ENCODE data around the gene HLA-DMB. TPM values are rescaled to one million over a fixed set of nuclear protein-coding genes. Genes with fewer than 3 reads are reported as not detected.

The HLA-DMB gene
- total RNA-seq, 1 experiment from 2014 or later, result 142 TPM

- Histone ChIP-seq H3K36me3 (ENCODE audit: insufficient read depth, low read length) (peaks cover 24% of the 10 kb centered on the region), H3K4me3 (ENCODE audit: low read length) (peak overlapping the region; percentile 89), H3K4me1 (ENCODE audit: low read length) (peaks cover 50% of the 10 kb centered on the region), H3K9ac (ENCODE audit: low read length) (peak overlapping the region; percentile 99), H3K27me3 (ENCODE audit: low read length) (no peaks in the 10 kb centered on the region), H3K79me2 (ENCODE audit: low read length) (peaks cover 49% of the 10 kb centered on the region), H2AFZ (ENCODE audit: low read length) (no peak overlapping the region), H3K9me2 (replicated peaks; ENCODE audit: insufficient read depth, low read length) (no peaks in the 10 kb centered on the region), H3K4me2 (ENCODE audit: low read depth, low read length, poor library complexity, severe bottlenecking) (peak overlapping the region; percentile 97), H4K20me1 (ENCODE audit: insufficient read depth, low read depth, low read length) (peaks cover 20% of the 10 kb centered on the region), H3K9me3 (ENCODE audit: low read length) (no peaks in the 10 kb centered on the region), H3K27ac (ENCODE audit: low read length) (peak overlapping the region; percentile 100)
- DNase-seq, result peak; percentile 96
These were observed 28.2 kb upstream of the HLA-DMB start for GRCh38 chr6:32968867-32969684.

- Histone ChIP-seq H3K27ac (ENCODE audit: low read length) (peak within 1 kb of the TSS; percentile 100), H3K9ac (ENCODE audit: low read length) (peak within 1 kb of the TSS; percentile 99), H3K4me3 (ENCODE audit: low read length) (peak within 1 kb of the TSS; percentile 89), H2AFZ (ENCODE audit: low read length) (no peak within 1 kb of the TSS), H3K4me2 (ENCODE audit: low read depth, low read length, poor library complexity, severe bottlenecking) (peak within 1 kb of the TSS; percentile 97), H3K9me2 (replicated peaks; ENCODE audit: insufficient read depth, low read length) (no peaks in the 10 kb centered on the region), H3K36me3 (ENCODE audit: insufficient read depth, low read length) (peaks cover 16% of the 10 kb centered on the region), H4K20me1 (ENCODE audit: insufficient read depth, low read depth, low read length) (peaks cover 12% of the 10 kb centered on the region), H3K27me3 (ENCODE audit: low read length) (no peaks in the 10 kb centered on the region), H3K79me2 (ENCODE audit: low read length) (peaks cover 41% of the 10 kb centered on the region), H3K9me3 (ENCODE audit: low read length) (no peaks in the 10 kb centered on the region), H3K4me1 (ENCODE audit: low read length) (peaks cover 54% of the 10 kb centered on the region)
- DNase-seq, result peak; percentile 99
These were observed 27.5 kb upstream of the HLA-DMB start, which contains the start of gene BRD2 for GRCh38 chr6:32968093-32968866. Gene BRD2, plus strand, starts transcription at chr6:32968594. Its CDS starts 4,305 bp downstream, at chr6:32972899.

- Histone ChIP-seq H3K9me3 (ENCODE audit: low read length) (no peaks in the 10 kb centered on the region), H3K27ac (ENCODE audit: low read length) (peak overlapping the region; percentile 100), H2AFZ (ENCODE audit: low read length) (no peak overlapping the region), H3K27me3 (ENCODE audit: low read length) (no peaks in the 10 kb centered on the region), H3K9ac (ENCODE audit: low read length) (peak overlapping the region; percentile 99), H3K4me2 (ENCODE audit: low read depth, low read length, poor library complexity, severe bottlenecking) (peak overlapping the region; percentile 97), H4K20me1 (ENCODE audit: insufficient read depth, low read depth, low read length) (peaks cover 3% of the 10 kb centered on the region), H3K4me1 (ENCODE audit: low read length) (peaks cover 62% of the 10 kb centered on the region), H3K36me3 (ENCODE audit: insufficient read depth, low read length) (peaks cover 7% of the 10 kb centered on the region), H3K79me2 (ENCODE audit: low read length) (peaks cover 35% of the 10 kb centered on the region), H3K9me2 (replicated peaks; ENCODE audit: insufficient read depth, low read length) (no peaks in the 10 kb centered on the region), H3K4me3 (ENCODE audit: low read length) (peak overlapping the region; percentile 89)
- DNase-seq, result peak; percentile 84
These were observed 26.6 kb upstream of the HLA-DMB start for GRCh38 chr6:32967151-32968091.

- no peak for DNase-seq
- H3K79me2 ChIP-seq (ENCODE audit: low read length), result peaks cover 44% of the 10 kb centered on the region
- H3K4me1 ChIP-seq (ENCODE audit: low read length), result peaks cover 73% of the 10 kb centered on the region
- no peaks in the 10 kb centered on the region for H3K27me3 ChIP-seq (ENCODE audit: low read length)
- no peaks in the 10 kb centered on the region for H4K20me1 ChIP-seq (ENCODE audit: insufficient read depth, low read depth, low read length)
- no peaks in the 10 kb centered on the region for H3K9me3 ChIP-seq (ENCODE audit: low read length)
- no peak overlapping the region for H2AFZ ChIP-seq (ENCODE audit: low read length)
- H3K4me3 ChIP-seq (ENCODE audit: low read length), result no peak overlapping the region
- peak overlapping the region; percentile 100 for H3K27ac ChIP-seq (ENCODE audit: low read length)
- H3K4me2 ChIP-seq (ENCODE audit: low read depth, low read length, poor library complexity, severe bottlenecking), result no peak overlapping the region
- H3K9ac ChIP-seq (ENCODE audit: low read length), result no peak overlapping the region
- H3K36me3 ChIP-seq (ENCODE audit: insufficient read depth, low read length), result no peaks in the 10 kb centered on the region
- H3K9me2 ChIP-seq (replicated peaks; ENCODE audit: insufficient read depth, low read length), result no peaks in the 10 kb centered on the region
These were observed 23.9 kb upstream of the HLA-DMB start for GRCh38 chr6:32964776-32965175.

GRCh38 chr6:32963866-32964265 is 23.0 kb upstream of the HLA-DMB start:
- H3K9ac ChIP-seq (ENCODE audit: low read length), result peak overlapping the region; percentile 25; the same call in 1 of the 2 replicates
- no peaks in the 10 kb centered on the region for H3K9me2 ChIP-seq (replicated peaks; ENCODE audit: insufficient read depth, low read length)
- H3K4me1 ChIP-seq (ENCODE audit: low read length), result peaks cover 67% of the 10 kb centered on the region
- H3K27ac ChIP-seq (ENCODE audit: low read length), result peak overlapping the region; percentile 90
- no peaks in the 10 kb centered on the region for H4K20me1 ChIP-seq (ENCODE audit: insufficient read depth, low read depth, low read length)
- H3K27me3 ChIP-seq (ENCODE audit: low read length), result no peaks in the 10 kb centered on the region
- H3K9me3 ChIP-seq (ENCODE audit: low read length), result no peaks in the 10 kb centered on the region
- H3K4me3 ChIP-seq (ENCODE audit: low read length), result no peak overlapping the region
- no peak overlapping the region for H2AFZ ChIP-seq (ENCODE audit: low read length)
- H3K36me3 ChIP-seq (ENCODE audit: insufficient read depth, low read length), result no peaks in the 10 kb centered on the region
- H3K79me2 ChIP-seq (ENCODE audit: low read length), result peaks cover 36% of the 10 kb centered on the region
- DNase-seq, result no peak
- peak overlapping the region; percentile 64 for H3K4me2 ChIP-seq (ENCODE audit: low read depth, low read length, poor library complexity, severe bottlenecking)

- H3K9me2 ChIP-seq (replicated peaks; ENCODE audit: insufficient read depth, low read length), result no peaks in the 10 kb centered on the region
- peak overlapping the region; percentile 22; the same call in 1 of the 2 replicates for H3K9ac ChIP-seq (ENCODE audit: low read length)
- H4K20me1 ChIP-seq (ENCODE audit: insufficient read depth, low read depth, low read length), result no peaks in the 10 kb centered on the region
- H3K27ac ChIP-seq (ENCODE audit: low read length), result peak overlapping the region; percentile 90
- H3K4me3 ChIP-seq (ENCODE audit: low read length), result peak overlapping the region; percentile 42
- peaks cover 32% of the 10 kb centered on the region for H3K79me2 ChIP-seq (ENCODE audit: low read length)
- H3K36me3 ChIP-seq (ENCODE audit: insufficient read depth, low read length), result no peaks in the 10 kb centered on the region
- H3K9me3 ChIP-seq (ENCODE audit: low read length), result no peaks in the 10 kb centered on the region
- no peaks in the 10 kb centered on the region for H3K27me3 ChIP-seq (ENCODE audit: low read length)
- H2AFZ ChIP-seq (ENCODE audit: low read length), result no peak overlapping the region
- peaks cover 75% of the 10 kb centered on the region for H3K4me1 ChIP-seq (ENCODE audit: low read length)
- peak overlapping the region; percentile 64 for H3K4me2 ChIP-seq (ENCODE audit: low read depth, low read length, poor library complexity, severe bottlenecking)
- DNase-seq, result peak; percentile 83
These were observed 21.5 kb upstream of the HLA-DMB start for GRCh38 chr6:32962213-32962826.

- H3K4me3 ChIP-seq (ENCODE audit: low read length), result no peak overlapping the region
- no peaks in the 10 kb centered on the region for H3K9me2 ChIP-seq (replicated peaks; ENCODE audit: insufficient read depth, low read length)
- H3K36me3 ChIP-seq (ENCODE audit: insufficient read depth, low read length), result no peaks in the 10 kb centered on the region
- H3K4me2 ChIP-seq (ENCODE audit: low read depth, low read length, poor library complexity, severe bottlenecking), result no peak overlapping the region
- H3K27ac ChIP-seq (ENCODE audit: low read length), result peak overlapping the region; percentile 90
- no peaks in the 10 kb centered on the region for H3K9me3 ChIP-seq (ENCODE audit: low read length)
- no peak for DNase-seq
- peaks cover 74% of the 10 kb centered on the region for H3K4me1 ChIP-seq (ENCODE audit: low read length)
- no peak overlapping the region for H2AFZ ChIP-seq (ENCODE audit: low read length)
- H3K9ac ChIP-seq (ENCODE audit: low read length), result no peak overlapping the region
- no peaks in the 10 kb centered on the region for H3K27me3 ChIP-seq (ENCODE audit: low read length)
- peaks cover 22% of the 10 kb centered on the region for H3K79me2 ChIP-seq (ENCODE audit: low read length)
- H4K20me1 ChIP-seq (ENCODE audit: insufficient read depth, low read depth, low read length), result no peaks in the 10 kb centered on the region
These were observed 19.7 kb upstream of the HLA-DMB start for GRCh38 chr6:32960563-32960962.

Data from Karpas-422 (cell line).